IPS-18c (cell line): ENCODE results near the gene NOM1.

Experiments used
- H3K4me3 ChIP-seq: 2 replicates; pipeline ENCODE4 v1.7.0; 2013; ENCODE audit warnings: low read depth, mild to moderate bottlenecking, low read length, moderate library complexity; ENCODE audit not compliant: insufficient read depth
- H3K9me3 ChIP-seq: one replicate; pipeline ENCODE4 v1.6.1; 2013; ENCODE audit warnings: mild to moderate bottlenecking, low read length, moderate library complexity; ENCODE audit not compliant: control insufficient read depth, insufficient read depth

The NOM1 gene

GRCh38 chr7:156998988-156999957, 49.8 kb downstream of the NOM1 start:
- Histone ChIP-seq H3K9me3 (peaks cover 5% of the 10 kb centered on the region), H3K4me3 (peak overlapping the region; percentile 31; the same call in 1 of the 2 replicates)

GRCh38 chr7:156999958-157000726, 50.6 kb downstream of the NOM1 start:
- H3K9me3 ChIP-seq, result peaks cover 5% of the 10 kb centered on the region
- H3K4me3 ChIP-seq, result peak overlapping the region; percentile 25

GRCh38 chr7:157000741-157001653, 51.5 kb downstream of the NOM1 start:
- peaks cover 5% of the 10 kb centered on the region for H3K9me3 ChIP-seq
- H3K4me3 ChIP-seq, result no peak overlapping the region

- Histone ChIP-seq H3K4me3 (0 out of 2 replicates have a peak overlapping the region, but pooled peaks have one; percentile 15), H3K9me3 (peaks cover 5% of the 10 kb centered on the region)
These were observed 52.7 kb downstream of the NOM1 start for GRCh38 chr7:157001920-157002818.

GRCh38 chr7:157002819-157003421, 53.4 kb downstream of the NOM1 start:
- peak overlapping the region; percentile 15; the same call in 1 of the 2 replicates for H3K4me3 ChIP-seq
- peaks cover 2% of the 10 kb centered on the region for H3K9me3 ChIP-seq

- peaks cover 2% of the 10 kb centered on the region for H3K9me3 ChIP-seq
- H3K4me3 ChIP-seq, result no peak overlapping the region; the same call in 1 of the 2 replicates
These were observed 53.9 kb downstream of the NOM1 start for GRCh38 chr7:157003445-157003755.

- Histone ChIP-seq H3K4me3 (peak overlapping the region; percentile 31; the same call in 1 of the 2 replicates), H3K9me3 (peaks cover 2% of the 10 kb centered on the region)
These were observed 54.4 kb downstream of the NOM1 start for GRCh38 chr7:157003756-157004520.

- H3K4me3 ChIP-seq, result no peak overlapping the region
- peaks cover 2% of the 10 kb centered on the region for H3K9me3 ChIP-seq
These were observed 55.3 kb downstream of the NOM1 start for GRCh38 chr7:157004521-157005455.

GRCh38 chr7:157005456-157006204, 56.1 kb downstream of the NOM1 start:
- Histone ChIP-seq H3K4me3 (no peak overlapping the region), H3K9me3 (peaks cover 2% of the 10 kb centered on the region)

- H3K9me3 ChIP-seq, result peaks cover 2% of the 10 kb centered on the region
- H3K4me3 ChIP-seq, result no peak overlapping the region
These were observed 56.8 kb downstream of the NOM1 start for GRCh38 chr7:157006205-157006747.

- Histone ChIP-seq H3K4me3 (no peak overlapping the region), H3K9me3 (peaks cover 2% of the 10 kb centered on the region)
These were observed 57.4 kb downstream of the NOM1 start for GRCh38 chr7:157006829-157007469.

GRCh38 chr7:157007470-157008066, 58.1 kb downstream of the NOM1 start:
- Histone ChIP-seq H3K9me3 (no peaks in the 10 kb centered on the region), H3K4me3 (no peak overlapping the region)
